Cardiac muscle cell (in vitro differentiated cells and primary cell): Measurements from ENCODE around the gene MAGEF1. TPM values are rescaled to one million over a fixed set of nuclear protein-coding genes. Genes with fewer than 3 reads are reported as not detected.

Source experiments
- DNase-seq, 2 donors: peaks; one replicate each; pipeline versions ENCODE4 v3.0.0 to v3.0.0-alpha.2; 2010 to 2017; ENCODE audit warnings: low read depth in 1 of 2, low spot score in 1 of 2
- H3K27ac ChIP-seq: fragments of 200-600 bp; sonication (generic); 2 replicates; pipeline ENCODE4 v1.5.1; 2016
- H3K27me3 ChIP-seq: fragments of 200-600 bp; sonication (generic); 2 replicates; pipeline ENCODE4 v1.6.0; 2016; ENCODE audit warnings: control low read depth
- H3K36me3 ChIP-seq: fragments of 200-600 bp; sonication (generic); 2 replicates; pipeline ENCODE4 v1.5.1; 2016; ENCODE audit warnings: control low read depth
- H3K4me1 ChIP-seq: fragments of 200-600 bp; sonication (generic); 2 replicates; pipeline ENCODE4 v1.8.1; 2017; ENCODE audit warnings: low read depth, mild to moderate bottlenecking, mixed run types
- H3K4me3 ChIP-seq: fragments of 200-600 bp; sonication (generic); 2 replicates; pipeline ENCODE4 v1.5.1; 2016; ENCODE audit warnings: mild to moderate bottlenecking
- H3K9me3 ChIP-seq: fragments of 200-600 bp; sonication (generic); 2 replicates; pipeline ENCODE4 v1.5.1; 2017; ENCODE audit warnings: low read depth, mild to moderate bottlenecking, control low read depth
- CTCF ChIP-seq: IDR thresholded peaks from 2 replicates; pipeline ENCODE4 v1.5.1; 2012; ENCODE audit warnings: low read depth, mild to moderate bottlenecking, low read length
- polyA plus RNA-seq: library from polyadenylated mRNA; unstranded; fragments of >200 nt; fragmentation: Nextera tagmentation; extraction: Ambion mirVana; gene quantifications from 2 replicates; pipeline ENCODE4 v1.2.1, GENCODE V29; 2016
- total RNA-seq: library from RNA; depleted of rRNA; stranded (reverse); fragments of >200 nt; gene quantifications from 2 replicates; pipeline ENCODE4 v1.2.3, GENCODE V29; 2016

Gene MAGEF1
- total and polyA plus RNA-seq, 2 experiments from 2014 or later, result 236 to 255 TPM

GRCh38 chr3:184687363-184688015 is 24.4 kb downstream of the MAGEF1 start:
- TF ChIP-seq CTCF, result no peak
- Histone ChIP-seq H3K27me3 (no peaks in the 10 kb centered on the region), H3K4me3 (no peak overlapping the region), H3K27ac (no peak overlapping the region), H3K9me3 (no peaks in the 10 kb centered on the region), H3K4me1 (peaks cover 18% of the 10 kb centered on the region), H3K36me3 (no peaks in the 10 kb centered on the region)
- DNase-seq, result no peak

- H3K27me3 ChIP-seq, result no peaks in the 10 kb centered on the region
- H3K4me1 ChIP-seq, result peaks cover 11% of the 10 kb centered on the region
- DNase-seq, result peak in 1 of 2 donors; percentile 52
- no peak overlapping the region for H3K4me3 ChIP-seq
- H3K27ac ChIP-seq, result peak overlapping the region; percentile 65
- no peak for TF ChIP-seq CTCF
- no peaks in the 10 kb centered on the region for H3K9me3 ChIP-seq
- no peaks in the 10 kb centered on the region for H3K36me3 ChIP-seq
These were observed 26.2 kb downstream of the MAGEF1 start for GRCh38 chr3:184685646-184686045.

GRCh38 chr3:184685055-184685454 is 26.8 kb downstream of the MAGEF1 start:
- H3K4me1 ChIP-seq, result peaks cover 11% of the 10 kb centered on the region
- H3K27ac ChIP-seq, result peak overlapping the region; percentile 65
- H3K4me3 ChIP-seq, result no peak overlapping the region
- H3K27me3 ChIP-seq, result no peaks in the 10 kb centered on the region
- no peak for DNase-seq
- no peaks in the 10 kb centered on the region for H3K9me3 ChIP-seq
- no peaks in the 10 kb centered on the region for H3K36me3 ChIP-seq
- no peak for TF ChIP-seq CTCF

- DNase-seq, result no peak
- H3K4me1 ChIP-seq, result peaks cover 18% of the 10 kb centered on the region
- H3K36me3 ChIP-seq, result no peaks in the 10 kb centered on the region
- no peak overlapping the region for H3K27ac ChIP-seq
- no peaks in the 10 kb centered on the region for H3K9me3 ChIP-seq
- H3K27me3 ChIP-seq, result no peaks in the 10 kb centered on the region
- no peak for TF ChIP-seq CTCF
- H3K4me3 ChIP-seq, result no peak overlapping the region
These were observed 27.8 kb downstream of the MAGEF1 start for GRCh38 chr3:184683900-184684560.

GRCh38 chr3:184683234-184683633 is 28.6 kb downstream of the MAGEF1 start:
- H3K4me1 ChIP-seq, result peaks cover 26% of the 10 kb centered on the region
- no peaks in the 10 kb centered on the region for H3K9me3 ChIP-seq
- no peak for DNase-seq
- H3K27ac ChIP-seq, result no peak overlapping the region
- no peaks in the 10 kb centered on the region for H3K36me3 ChIP-seq
- no peak for TF ChIP-seq CTCF
- no peaks in the 10 kb centered on the region for H3K27me3 ChIP-seq
- H3K4me3 ChIP-seq, result no peak overlapping the region
